Fibroblast of the conjunctiva (primary cell): Measurements from ENCODE around the gene AUTS2.

Experiments used
- DNase-seq: peaks from one replicate; pipeline ENCODE4 v3.0.0-alpha.2; 2010; ENCODE audit warnings: low read depth

AUTS2 gene

GRCh38 chr7:70552141-70552540 is 953.9 kb downstream of the AUTS2 start:
- DNase-seq = no peak

- no peak for DNase-seq
These were observed 955.1 kb downstream of the AUTS2 start for GRCh38 chr7:70553364-70553763.

GRCh38 chr7:70554646-70555045 is 956.4 kb downstream of the AUTS2 start:
- DNase-seq = no peak

GRCh38 chr7:70556761-70557160 is 958.5 kb downstream of the AUTS2 start:
- DNase-seq = no peak

GRCh38 chr7:70557338-70557737 is 959.1 kb downstream of the AUTS2 start:
- no peak for DNase-seq

GRCh38 chr7:70559815-70560214 is 961.5 kb downstream of the AUTS2 start:
- DNase-seq = no peak

GRCh38 chr7:70563960-70564359 is 965.7 kb downstream of the AUTS2 start:
- DNase-seq = no peak

GRCh38 chr7:70565721-70566370 is 967.6 kb downstream of the AUTS2 start:
- no peak for DNase-seq

- DNase-seq = peak; percentile 20
These were observed 968.4 kb downstream of the AUTS2 start for GRCh38 chr7:70566671-70567070.

- no peak for DNase-seq
These were observed 970.5 kb downstream of the AUTS2 start for GRCh38 chr7:70568674-70569334.

- DNase-seq = no peak
These were observed 971.1 kb downstream of the AUTS2 start for GRCh38 chr7:70569335-70569819.

GRCh38 chr7:70570029-70570428 is 971.8 kb downstream of the AUTS2 start:
- DNase-seq = no peak

- DNase-seq = no peak
These were observed 972.7 kb downstream of the AUTS2 start for GRCh38 chr7:70570961-70571360.

GRCh38 chr7:70571403-70571934 is 973.2 kb downstream of the AUTS2 start:
- peak; percentile 9 for DNase-seq

- no peak for DNase-seq
These were observed 973.7 kb downstream of the AUTS2 start for GRCh38 chr7:70571961-70572360.

GRCh38 chr7:70572571-70572970 is 974.3 kb downstream of the AUTS2 start:
- DNase-seq = no peak

GRCh38 chr7:70573071-70573661 is 974.9 kb downstream of the AUTS2 start:
- DNase-seq = no peak

GRCh38 chr7:70573696-70574095 is 975.4 kb downstream of the AUTS2 start:
- DNase-seq = no peak

GRCh38 chr7:70574314-70574834 is 976.1 kb downstream of the AUTS2 start:
- DNase-seq = no peak

- DNase-seq = no peak
These were observed 976.9 kb downstream of the AUTS2 start for GRCh38 chr7:70574970-70575799.

- DNase-seq = no peak
These were observed 978.8 kb downstream of the AUTS2 start for GRCh38 chr7:70577078-70577477.

GRCh38 chr7:70578131-70578530 is 979.9 kb downstream of the AUTS2 start:
- DNase-seq = no peak
